ENCODE data around the gene RETREG1.

Gene RETREG1

GRCh38 chr5:16588434-16589214 is 28.2 kb downstream of the RETREG1 start:
- Histone ChIP-seq H3K9me2 (replicated peaks; ENCODE audit: low read depth, low read length) (no peaks in the 10 kb centered on the region), H3K9ac (ENCODE audit: low read depth, low read length, poor library complexity, severe bottlenecking) (no peak overlapping the region), H3K36me3 (ENCODE audit: insufficient read depth, low read length) (no peaks in the 10 kb centered on the region), H3K79me2 (ENCODE audit: insufficient read depth, low read length) (no peaks in the 10 kb centered on the region), H3K27me3 (ENCODE audit: insufficient read depth, low read length, poor library complexity, severe bottlenecking) (no peaks in the 10 kb centered on the region), H3K9me3 (ENCODE audit: insufficient read depth, low read depth, low read length) (no peaks in the 10 kb centered on the region), H3F3A (ENCODE audit: low read depth) (no peaks in the 10 kb centered on the region), H3K4me2 (ENCODE audit: low read depth, low read length, poor library complexity, severe bottlenecking) (no peak overlapping the region), H3K4me1 (ENCODE audit: insufficient read depth, low read length, poor library complexity, severe bottlenecking) (no peaks in the 10 kb centered on the region), H4K20me1 (ENCODE audit: insufficient read depth, low read length, poor library complexity, severe bottlenecking) (no peaks in the 10 kb centered on the region), H3K4me3 (ENCODE audit: low read length, poor library complexity, severe bottlenecking) (no peak overlapping the region), H2AFZ (ENCODE audit: low read length) (no peak overlapping the region)
- no peak for TF ChIP-seq EZH2phosphoT487 (IDR thresholded peaks at IDR 0.05; ENCODE audit: borderline replicate concordance)
- no peak for TF ChIP-seq CTCF (conservative IDR thresholded peaks at IDR 0.05; ENCODE audit: low read length)

- Histone ChIP-seq H3K9me3 (ENCODE audit: insufficient read depth, low read depth, low read length) (no peaks in the 10 kb centered on the region), H4K20me1 (ENCODE audit: insufficient read depth, low read length, poor library complexity, severe bottlenecking) (no peaks in the 10 kb centered on the region), H2AFZ (ENCODE audit: low read length) (no peak overlapping the region), H3K36me3 (ENCODE audit: insufficient read depth, low read length) (no peaks in the 10 kb centered on the region), H3F3A (ENCODE audit: low read depth) (no peaks in the 10 kb centered on the region), H3K4me3 (ENCODE audit: low read length, poor library complexity, severe bottlenecking) (no peak overlapping the region), H3K27me3 (ENCODE audit: insufficient read depth, low read length, poor library complexity, severe bottlenecking) (no peaks in the 10 kb centered on the region), H3K9me2 (replicated peaks; ENCODE audit: low read depth, low read length) (no peaks in the 10 kb centered on the region), H3K4me1 (ENCODE audit: insufficient read depth, low read length, poor library complexity, severe bottlenecking) (no peaks in the 10 kb centered on the region), H3K79me2 (ENCODE audit: insufficient read depth, low read length) (no peaks in the 10 kb centered on the region), H3K4me2 (ENCODE audit: low read depth, low read length, poor library complexity, severe bottlenecking) (no peak overlapping the region), H3K9ac (ENCODE audit: low read depth, low read length, poor library complexity, severe bottlenecking) (no peak overlapping the region)
- no peak for TF ChIP-seq EZH2phosphoT487 (IDR thresholded peaks at IDR 0.05; ENCODE audit: borderline replicate concordance)
- TF ChIP-seq CTCF (conservative IDR thresholded peaks at IDR 0.05; ENCODE audit: low read length): no peak
These were observed 30.2 kb downstream of the RETREG1 start for GRCh38 chr5:16586556-16586955.

GRCh38 chr5:16585041-16585667 is 31.6 kb downstream of the RETREG1 start:
- Histone ChIP-seq H3K27me3 (ENCODE audit: insufficient read depth, low read length, poor library complexity, severe bottlenecking) (no peaks in the 10 kb centered on the region), H3K36me3 (ENCODE audit: insufficient read depth, low read length) (no peaks in the 10 kb centered on the region), H3F3A (ENCODE audit: low read depth) (no peaks in the 10 kb centered on the region), H3K4me2 (ENCODE audit: low read depth, low read length, poor library complexity, severe bottlenecking) (no peak overlapping the region), H3K9me2 (replicated peaks; ENCODE audit: low read depth, low read length) (no peaks in the 10 kb centered on the region), H3K79me2 (ENCODE audit: insufficient read depth, low read length) (no peaks in the 10 kb centered on the region), H3K9me3 (ENCODE audit: insufficient read depth, low read depth, low read length) (no peaks in the 10 kb centered on the region), H4K20me1 (ENCODE audit: insufficient read depth, low read length, poor library complexity, severe bottlenecking) (no peaks in the 10 kb centered on the region), H2AFZ (ENCODE audit: low read length) (no peak overlapping the region), H3K4me3 (ENCODE audit: low read length, poor library complexity, severe bottlenecking) (no peak overlapping the region), H3K4me1 (ENCODE audit: insufficient read depth, low read length, poor library complexity, severe bottlenecking) (no peaks in the 10 kb centered on the region), H3K9ac (ENCODE audit: low read depth, low read length, poor library complexity, severe bottlenecking) (no peak overlapping the region)
- TF ChIP-seq CTCF (conservative IDR thresholded peaks at IDR 0.05; ENCODE audit: low read length) (peak; percentile 53), EZH2phosphoT487 (IDR thresholded peaks at IDR 0.05; ENCODE audit: borderline replicate concordance) (no peak)
